H9 (cell line): ENCODE measurements around the gene LRRK1. TPM values are rescaled to one million over a fixed set of nuclear protein-coding genes. Genes with fewer than 3 reads are reported as not detected.

Source experiments
- DNase-seq: peaks from one replicate; pipeline ENCODE4 v3.0.0-alpha.2; 2017
- H2AFZ ChIP-seq: one replicate; pipeline ENCODE4 v1.6.1; 2013; ENCODE audit warnings: mild to moderate bottlenecking, low read length, control low read depth, moderate library complexity
- H2AK5ac ChIP-seq: 2 replicates; pipeline ENCODE4 v1.6.1; 2013; ENCODE audit warnings: low read length, control low read depth, mixed read lengths; ENCODE audit not compliant: insufficient read length
- H2BK120ac ChIP-seq: one replicate; pipeline ENCODE4 v1.6.1; 2013; ENCODE audit warnings: low read depth, mild to moderate bottlenecking, low read length, control low read depth, inconsistent platforms; ENCODE audit not compliant: poor library complexity, severe bottlenecking
- H2BK12ac ChIP-seq: 2 replicates; pipeline ENCODE4 v1.6.1; 2013; ENCODE audit warnings: low read length, control low read depth, mixed read lengths, low read depth; ENCODE audit not compliant: insufficient read length
- H2BK15ac ChIP-seq: 2 replicates; pipeline ENCODE4 v1.6.1; 2013; ENCODE audit warnings: low read depth, low read length, control low read depth
- H2BK20ac ChIP-seq: one replicate; pipeline ENCODE4 v1.6.1; 2013; ENCODE audit warnings: low read depth, mild to moderate bottlenecking, low read length, control low read depth, inconsistent platforms; ENCODE audit not compliant: poor library complexity, severe bottlenecking
- H2BK5ac ChIP-seq: 2 replicates; pipeline ENCODE4 v1.6.1; 2013; ENCODE audit warnings: low read length, control low read depth, mixed read lengths; ENCODE audit not compliant: insufficient read length
- H3K14ac ChIP-seq: 2 replicates; pipeline ENCODE4 v1.6.1; 2013; ENCODE audit warnings: low read length, control low read depth; ENCODE audit not compliant: insufficient read depth
- H3K18ac ChIP-seq: 2 replicates; pipeline ENCODE4 v1.6.1; 2013; ENCODE audit warnings: low read depth, mild to moderate bottlenecking, mixed read lengths, low read length, control low read depth; ENCODE audit not compliant: insufficient read length
- H3K23ac ChIP-seq: 2 replicates; pipeline ENCODE4 v1.6.1; 2013; ENCODE audit warnings: low read length, control low read depth, mixed read lengths, low read depth; ENCODE audit not compliant: insufficient read length
- H3K23me2 ChIP-seq: 2 replicates; pipeline ENCODE4 v1.6.1; 2013; ENCODE audit warnings: low read depth, mild to moderate bottlenecking, mixed read lengths, low read length, control low read depth; ENCODE audit not compliant: insufficient read length, poor library complexity, severe bottlenecking
- H3K27ac ChIP-seq: 2 replicates; pipeline ENCODE4 v1.5.1; 2013; ENCODE audit warnings: low read length, control low read depth, mixed read lengths, low read depth; ENCODE audit not compliant: insufficient read length
- H3K27me3 ChIP-seq: 2 replicates; pipeline ENCODE4 v1.6.1; 2013; ENCODE audit warnings: low read length, control low read depth, inconsistent platforms; ENCODE audit not compliant: insufficient read depth
- H3K4ac ChIP-seq: 2 replicates; pipeline ENCODE4 v1.6.1; 2013; ENCODE audit warnings: low read depth, mild to moderate bottlenecking, control low read depth, inconsistent platforms, low read length, moderate library complexity
- H3K4me1 ChIP-seq: 2 replicates; pipeline ENCODE4 v1.6.1; 2013; ENCODE audit warnings: low read length, control low read depth, inconsistent platforms; ENCODE audit not compliant: insufficient read depth
- H3K4me2 ChIP-seq: 2 replicates; pipeline ENCODE4 v1.6.1; 2013; ENCODE audit warnings: low read length, control low read depth, mixed read lengths; ENCODE audit not compliant: insufficient read length, insufficient read depth
- H3K56ac ChIP-seq: 2 replicates; pipeline ENCODE4 v1.6.1; 2013; ENCODE audit warnings: low read depth, mild to moderate bottlenecking, mixed read lengths, low read length, control low read depth; ENCODE audit not compliant: insufficient read length
- H3K79me1 ChIP-seq: 2 replicates; pipeline ENCODE4 v1.6.1; 2013; ENCODE audit warnings: low read depth, mild to moderate bottlenecking, moderate library complexity, low read length, control low read depth, inconsistent platforms; ENCODE audit not compliant: insufficient read depth, poor library complexity, severe bottlenecking
- H3K79me2 ChIP-seq: 2 replicates; pipeline ENCODE4 v1.6.1; 2013; ENCODE audit warnings: low read length, control low read depth, inconsistent platforms; ENCODE audit not compliant: insufficient read depth
- H3K9ac ChIP-seq: 2 replicates; pipeline ENCODE4 v1.6.1; 2013; ENCODE audit warnings: low read length, control low read depth, mixed read lengths; ENCODE audit not compliant: insufficient read length; ENCODE audit errors: extremely low read depth
- H3K9me3 ChIP-seq: one replicate; pipeline ENCODE4 v1.6.1; 2013; ENCODE audit warnings: low read depth, low read length, inconsistent platforms; ENCODE audit not compliant: control insufficient read depth
- H3T11ph ChIP-seq: one replicate; pipeline ENCODE4 v1.6.1; 2013; ENCODE audit warnings: mild to moderate bottlenecking, low read length, control low read depth, inconsistent platforms
- H4K20me1 ChIP-seq: one replicate; pipeline ENCODE4 v1.6.1; 2013; ENCODE audit not compliant: control insufficient read depth, insufficient read length, insufficient read depth
- H4K5ac ChIP-seq: 2 replicates; pipeline ENCODE4 v1.6.1; 2013; ENCODE audit warnings: low read depth, mild to moderate bottlenecking, mixed read lengths, low read length, control low read depth; ENCODE audit not compliant: insufficient read length
- H4K8ac ChIP-seq: replicated peaks from 2 replicates; pipeline ENCODE4 v1.6.1; 2013; ENCODE audit warnings: low read length, control low read depth, mixed read lengths, low read depth; ENCODE audit not compliant: insufficient read length
- H4K91ac ChIP-seq: 2 replicates; pipeline ENCODE4 v1.6.1; 2013; ENCODE audit warnings: low read depth, mild to moderate bottlenecking, moderate library complexity, mixed read lengths, low read length, control low read depth; ENCODE audit not compliant: insufficient read length
- H3K27ac Mint-ChIP-seq, 3 experiments: 2 replicates in 2 of 3; 3 replicates in 1 of 3; pipeline ENCODE4 v1.8.0; 2020 to 2021; ENCODE audit warnings: mixed read lengths in 3 of 3, mild to moderate bottlenecking in 1 of 3, moderate library complexity in 1 of 3
- H3K27me3 Mint-ChIP-seq: 2 replicates; pipeline ENCODE4 v1.8.0; 2021; ENCODE audit warnings: low read depth, mild to moderate bottlenecking, moderate library complexity, mixed read lengths
- H3K36me3 Mint-ChIP-seq, 3 experiments: 2 replicates in 2 of 3; 3 replicates in 1 of 3; pipeline ENCODE4 v1.8.0; 2020 to 2021; ENCODE audit warnings: low read depth in 3 of 3, mixed read lengths in 3 of 3; ENCODE audit not compliant: insufficient read depth in 1 of 3
- H3K4me1 Mint-ChIP-seq, 2 experiments: 2 replicates each; pipeline ENCODE4 v1.8.0; 2020; ENCODE audit warnings: mixed read lengths in 2 of 2
- H3K4me3 Mint-ChIP-seq, 2 experiments: 2 replicates in 1 of 2; 3 replicates in 1 of 2; pipeline ENCODE4 v1.8.0; 2020 to 2021; ENCODE audit warnings: mild to moderate bottlenecking in 2 of 2, mixed read lengths in 2 of 2, moderate library complexity in 1 of 2
- H3K9me3 Mint-ChIP-seq, 2 experiments: 2 replicates in 1 of 2; 3 replicates in 1 of 2; pipeline ENCODE4 v1.8.0; 2020; ENCODE audit warnings: mild to moderate bottlenecking in 2 of 2, mixed read lengths in 2 of 2, moderate library complexity in 1 of 2
- WGBS: extraction: QIAGEN DNeasy Blood & Tissue Kit; methylation state at CpG from one replicate; pipeline ENCODE4 v1.1.7; 2013; ENCODE audit warnings: missing lambda C conversion rate, low lambda C conversion rate, mixed read lengths; ENCODE audit not compliant: insufficient read length; ENCODE audit errors: extremely low coverage; 5-methylcytosine and 5-hydroxymethylcytosine counted together
- total RNA-seq: library from RNA; stranded (reverse); gene quantifications from 2 replicates; pipeline ENCODE4 v1.2.1, GENCODE V29; 2021
- TF ChIP-seq, protein P1 (sequence below): fragments of 200-600 bp; sonication (generic); conservative IDR thresholded peaks from 3 replicates; pipeline ENCODE4 v1.8.0; 2021; ENCODE audit warnings: antibody characterized with exemption, mild to moderate bottlenecking

Gene LRRK1
- total RNA-seq, 1 experiment from 2014 or later: 4.0 TPM

DNA sequence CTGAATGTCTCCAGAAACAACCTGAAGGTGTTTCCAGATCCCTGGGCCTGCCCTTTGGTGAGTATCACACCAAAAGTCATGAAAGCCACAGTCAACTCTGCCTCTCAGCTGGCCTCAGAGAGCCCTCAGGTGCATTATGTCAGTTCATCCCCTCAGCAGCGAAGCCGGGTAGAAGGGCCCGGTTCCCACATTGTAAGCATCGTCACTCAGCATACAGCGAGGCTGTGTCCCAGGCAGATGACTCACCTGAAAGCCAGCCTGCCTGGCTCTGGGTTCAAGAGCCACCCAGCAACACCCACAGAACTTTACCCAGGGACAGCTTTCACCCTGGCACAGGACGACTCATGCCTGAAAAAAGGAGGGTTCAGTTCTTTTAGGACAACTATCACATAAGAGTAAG lies 91.6 kb downstream of the LRRK1 start:
- TF ChIP-seq, protein P1, sequence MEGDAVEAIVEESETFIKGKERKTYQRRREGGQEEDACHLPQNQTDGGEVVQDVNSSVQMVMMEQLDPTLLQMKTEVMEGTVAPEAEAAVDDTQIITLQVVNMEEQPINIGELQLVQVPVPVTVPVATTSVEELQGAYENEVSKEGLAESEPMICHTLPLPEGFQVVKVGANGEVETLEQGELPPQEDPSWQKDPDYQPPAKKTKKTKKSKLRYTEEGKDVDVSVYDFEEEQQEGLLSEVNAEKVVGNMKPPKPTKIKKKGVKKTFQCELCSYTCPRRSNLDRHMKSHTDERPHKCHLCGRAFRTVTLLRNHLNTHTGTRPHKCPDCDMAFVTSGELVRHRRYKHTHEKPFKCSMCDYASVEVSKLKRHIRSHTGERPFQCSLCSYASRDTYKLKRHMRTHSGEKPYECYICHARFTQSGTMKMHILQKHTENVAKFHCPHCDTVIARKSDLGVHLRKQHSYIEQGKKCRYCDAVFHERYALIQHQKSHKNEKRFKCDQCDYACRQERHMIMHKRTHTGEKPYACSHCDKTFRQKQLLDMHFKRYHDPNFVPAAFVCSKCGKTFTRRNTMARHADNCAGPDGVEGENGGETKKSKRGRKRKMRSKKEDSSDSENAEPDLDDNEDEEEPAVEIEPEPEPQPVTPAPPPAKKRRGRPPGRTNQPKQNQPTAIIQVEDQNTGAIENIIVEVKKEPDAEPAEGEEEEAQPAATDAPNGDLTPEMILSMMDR: no peak
- H3K36me3 Mint-ChIP-seq: peaks cover 0 to 2% (median 0%) of the 10 kb centered on the region in 3 experiments; a peak in 2 of 7 replicates

More for the DNA sequence above, 91.6 kb downstream of the LRRK1 start:
- Histone ChIP-seq H3K4me2 (no peak overlapping the region), H2AFZ (no peak overlapping the region), H3K23me2 (peaks cover 6% of the 10 kb centered on the region), H3K14ac (no peak overlapping the region), H3K4ac (no peak overlapping the region), H2AK5ac (no peak overlapping the region), H4K91ac (no peak overlapping the region), H3K27ac (no peak overlapping the region), H3K27me3 (no peaks in the 10 kb centered on the region), H3K79me1 (no peaks in the 10 kb centered on the region), H4K20me1 (peaks cover 2% of the 10 kb centered on the region), H4K5ac (no peak overlapping the region), H3K9ac (no peak overlapping the region), H2BK120ac (no peak overlapping the region), H2BK20ac (no peak overlapping the region), H3K56ac (no peak overlapping the region), H2BK15ac (no peak overlapping the region), H3K9me3 (no peaks in the 10 kb centered on the region), H4K8ac (no peak overlapping the region), H2BK5ac (no peak overlapping the region), H3K18ac (no peak overlapping the region), H2BK12ac (no peak overlapping the region), H3K4me1 (peaks cover 7% of the 10 kb centered on the region), H3T11ph (no peak overlapping the region), H3K23ac (no peak overlapping the region), H3K79me2 (no peaks in the 10 kb centered on the region)
- Mint-ChIP-seq H3K4me1 (peaks cover 42 to 47% of the 10 kb centered on the region in 2 experiments), H3K27ac (no peak overlapping the region), H3K9me3 (peaks cover 1% of the 10 kb centered on the region in 2 experiments; a peak in 4 of 5 replicates), H3K27me3 (peaks cover 29% of the 10 kb centered on the region), H3K4me3 (no peak overlapping the region)
- peak; percentile 30 for DNase-seq
- WGBS: no CpG with 5 or more reads among the region's 6 CpGs
